ENCODE results near the gene ALDH1A1. TPM values are rescaled to one million over a fixed set of nuclear protein-coding genes. Genes with fewer than 3 reads are reported as not detected.

Gene ALDH1A1
- total RNA-seq, 1 experiment from 2014 or later, result 1.9 TPM

DNA sequence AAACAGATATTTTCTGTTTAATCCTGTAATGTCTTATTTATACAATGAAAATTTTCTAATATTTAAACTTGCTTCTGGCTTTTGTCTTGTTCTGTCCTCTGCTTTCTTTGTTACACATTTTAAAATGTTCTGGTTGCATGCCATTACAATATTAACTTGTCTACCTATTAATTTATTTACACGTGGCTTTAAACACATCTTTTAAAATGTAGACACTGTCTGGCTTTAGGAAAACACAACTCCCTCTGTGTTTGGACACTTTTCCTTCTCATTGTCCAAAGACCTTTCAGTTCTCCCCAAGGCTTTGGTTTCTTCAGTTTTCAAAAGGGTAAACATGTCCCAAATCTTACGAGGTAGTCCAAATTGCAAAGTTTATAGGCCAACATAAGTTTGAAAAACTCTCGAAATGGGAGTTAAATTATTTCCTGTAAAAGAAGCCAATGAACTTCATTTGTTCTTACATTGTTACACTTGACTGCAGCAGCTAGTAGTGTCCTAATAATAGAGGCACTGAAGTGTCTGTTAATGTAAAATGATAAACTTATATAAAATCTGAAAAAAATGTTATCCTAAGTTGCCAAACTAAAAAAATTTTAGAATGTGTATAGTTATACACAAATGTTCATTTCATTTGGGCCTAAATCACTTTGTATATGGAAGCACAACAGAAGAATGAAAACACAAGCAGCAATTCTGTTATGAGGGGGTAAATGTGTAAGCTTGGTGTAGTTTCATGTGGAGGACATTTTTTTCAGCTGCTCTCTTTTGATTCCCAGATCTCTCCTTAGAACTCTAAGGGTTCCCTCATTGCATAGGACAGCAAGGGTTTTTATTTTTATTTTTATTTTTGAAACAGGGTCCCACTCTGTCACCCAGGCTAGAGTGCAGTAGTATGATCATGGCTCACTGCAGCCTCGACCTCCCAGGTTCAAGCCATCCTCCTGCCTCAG lies 53.8 kb downstream of the ALDH1A1 start (continued):
- TF ChIP-seq PRRX2 (CRISPR knock-in tag; IDR thresholded peaks at IDR 0.05), result no peak

- Mint-ChIP-seq H3K4me3 (no peak overlapping the region), H3K36me3 (no peaks in the 10 kb centered on the region), H3K27me3 (ENCODE audit: low read depth) (no peaks in the 10 kb centered on the region), H3K4me1 (peaks cover 4% of the 10 kb centered on the region), H3K27ac (no peak overlapping the region), H3K9me3 (no peaks in the 10 kb centered on the region)
- no peak for ATAC-seq
- ChIA-PET POLR2A (no interaction called here), CTCF (interaction anchor here (1.0 kb wide), 1 partner anchor 124 kb away, joined by 3 read pairs; no protein-coding TSS in a partner anchor)
- DNase-seq (ENCODE audit: low spot score), result no peak
- no peak for TF ChIP-seq ZNF263 (CRISPR knock-in tag; IDR thresholded peaks at IDR 0.05; ENCODE audit: low read depth)
- TF ChIP-seq NR3C1 (CRISPR knock-in tag; conservative IDR thresholded peaks at IDR 0.05; ENCODE audit: low read depth), result no peak
- TF ChIP-seq, protein P1, sequence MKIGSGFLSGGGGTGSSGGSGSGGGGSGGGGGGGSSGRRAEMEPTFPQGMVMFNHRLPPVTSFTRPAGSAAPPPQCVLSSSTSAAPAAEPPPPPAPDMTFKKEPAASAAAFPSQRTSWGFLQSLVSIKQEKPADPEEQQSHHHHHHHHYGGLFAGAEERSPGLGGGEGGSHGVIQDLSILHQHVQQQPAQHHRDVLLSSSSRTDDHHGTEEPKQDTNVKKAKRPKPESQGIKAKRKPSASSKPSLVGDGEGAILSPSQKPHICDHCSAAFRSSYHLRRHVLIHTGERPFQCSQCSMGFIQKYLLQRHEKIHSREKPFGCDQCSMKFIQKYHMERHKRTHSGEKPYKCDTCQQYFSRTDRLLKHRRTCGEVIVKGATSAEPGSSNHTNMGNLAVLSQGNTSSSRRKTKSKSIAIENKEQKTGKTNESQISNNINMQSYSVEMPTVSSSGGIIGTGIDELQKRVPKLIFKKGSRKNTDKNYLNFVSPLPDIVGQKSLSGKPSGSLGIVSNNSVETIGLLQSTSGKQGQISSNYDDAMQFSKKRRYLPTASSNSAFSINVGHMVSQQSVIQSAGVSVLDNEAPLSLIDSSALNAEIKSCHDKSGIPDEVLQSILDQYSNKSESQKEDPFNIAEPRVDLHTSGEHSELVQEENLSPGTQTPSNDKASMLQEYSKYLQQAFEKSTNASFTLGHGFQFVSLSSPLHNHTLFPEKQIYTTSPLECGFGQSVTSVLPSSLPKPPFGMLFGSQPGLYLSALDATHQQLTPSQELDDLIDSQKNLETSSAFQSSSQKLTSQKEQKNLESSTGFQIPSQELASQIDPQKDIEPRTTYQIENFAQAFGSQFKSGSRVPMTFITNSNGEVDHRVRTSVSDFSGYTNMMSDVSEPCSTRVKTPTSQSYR (CRISPR knock-in tag; IDR thresholded peaks at IDR 0.05), result no peak
- TF ChIP-seq NFYB (CRISPR knock-in tag; conservative IDR thresholded peaks at IDR 0.05; ENCODE audit: low read depth), result no peak
- TF ChIP-seq ZNF671 (CRISPR knock-in tag; IDR thresholded peaks at IDR 0.05), result no peak
- TF ChIP-seq NFATC4 (CRISPR knock-in tag; IDR thresholded peaks at IDR 0.05), result no peak
- no peak for TF ChIP-seq PRRX2 (CRISPR knock-in tag; IDR thresholded peaks at IDR 0.05)
- no peak for TF ChIP-seq ZNF425 (CRISPR knock-in tag; conservative IDR thresholded peaks at IDR 0.05)
- TF ChIP-seq ELF4 (CRISPR knock-in tag; IDR thresholded peaks at IDR 0.05; ENCODE audit: low read depth), result no peak
- TF ChIP-seq GRHL2 (CRISPR knock-in tag; IDR thresholded peaks at IDR 0.05; ENCODE audit: insufficient replicate concordance, severe bottlenecking), result no peak
- TF ChIP-seq GABPB1 (CRISPR knock-in tag; IDR thresholded peaks at IDR 0.05), result no peak
- no peak for TF ChIP-seq ZNF532 (CRISPR knock-in tag; IDR thresholded peaks at IDR 0.05; ENCODE audit: borderline replicate concordance)
- TF ChIP-seq PRDM15 (CRISPR knock-in tag; IDR thresholded peaks at IDR 0.05), result no peak
- no peak for TF ChIP-seq JUN (CRISPR knock-in tag; IDR thresholded peaks at IDR 0.05)
- TF ChIP-seq ERG (CRISPR knock-in tag; IDR thresholded peaks at IDR 0.05), result no peak
- no peak for TF ChIP-seq RELA (CRISPR knock-in tag; IDR thresholded peaks at IDR 0.05; ENCODE audit: borderline replicate concordance)
- TF ChIP-seq JAZF1 (CRISPR knock-in tag; IDR thresholded peaks at IDR 0.05), result no peak
These were observed 54.5 kb downstream of the ALDH1A1 start for GRCh38 chr9:72898360-72898759.
